ENCODE measurements around the gene IGDCC3. TPM values are rescaled to one million over a fixed set of nuclear protein-coding genes. Genes with fewer than 3 reads are reported as not detected.

IGDCC3 gene
- total RNA-seq, 3 donors from 2014 or later (not counting 1 experiment from before 2014, with no cell fraction given) = not detected

- intact Hi-C loops (cut with micrococcal nuclease) = no loop called here
- Histone ChIP-seq H3K36me3 (ENCODE audit: control insufficient read depth, insufficient read depth, low read length) (no peaks in the 10 kb centered on the region), H3K27ac (ENCODE audit: low read length) (no peak overlapping the region), H3K27me3 (ENCODE audit: control insufficient read depth, insufficient read depth, low read length) (no peaks in the 10 kb centered on the region), H3K4me3 (ENCODE audit: low read length) (no peak overlapping the region), H3K4me1 (ENCODE audit: control insufficient read depth, insufficient read depth, low read length) (peaks cover 48% of the 10 kb centered on the region), H3K9me3 (ENCODE audit: control insufficient read depth, insufficient read depth, low read length) (no peaks in the 10 kb centered on the region)
- Mint-ChIP-seq H3K27me3 (ENCODE audit: low read depth in 2 of 2) (no peaks in the 10 kb centered on the region), H3K4me3 (no peak overlapping the region), H3K4me1 (peaks cover 29 to 30% of the 10 kb centered on the region in 2 donors), H3K27ac (no peak overlapping the region), H3K36me3 (no peaks in the 10 kb centered on the region), H3K9me3 (no peaks in the 10 kb centered on the region)
- ATAC-seq = no peak
- WGBS (ENCODE audit: insufficient coverage) = 93% methylated on average over 36 of the region's 36 CpGs
- DNase-seq = no peak
- TF ChIP-seq, protein P1, sequence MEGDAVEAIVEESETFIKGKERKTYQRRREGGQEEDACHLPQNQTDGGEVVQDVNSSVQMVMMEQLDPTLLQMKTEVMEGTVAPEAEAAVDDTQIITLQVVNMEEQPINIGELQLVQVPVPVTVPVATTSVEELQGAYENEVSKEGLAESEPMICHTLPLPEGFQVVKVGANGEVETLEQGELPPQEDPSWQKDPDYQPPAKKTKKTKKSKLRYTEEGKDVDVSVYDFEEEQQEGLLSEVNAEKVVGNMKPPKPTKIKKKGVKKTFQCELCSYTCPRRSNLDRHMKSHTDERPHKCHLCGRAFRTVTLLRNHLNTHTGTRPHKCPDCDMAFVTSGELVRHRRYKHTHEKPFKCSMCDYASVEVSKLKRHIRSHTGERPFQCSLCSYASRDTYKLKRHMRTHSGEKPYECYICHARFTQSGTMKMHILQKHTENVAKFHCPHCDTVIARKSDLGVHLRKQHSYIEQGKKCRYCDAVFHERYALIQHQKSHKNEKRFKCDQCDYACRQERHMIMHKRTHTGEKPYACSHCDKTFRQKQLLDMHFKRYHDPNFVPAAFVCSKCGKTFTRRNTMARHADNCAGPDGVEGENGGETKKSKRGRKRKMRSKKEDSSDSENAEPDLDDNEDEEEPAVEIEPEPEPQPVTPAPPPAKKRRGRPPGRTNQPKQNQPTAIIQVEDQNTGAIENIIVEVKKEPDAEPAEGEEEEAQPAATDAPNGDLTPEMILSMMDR (IDR thresholded peaks at IDR 0.05) = no peak
Observed at GRCh38 chr15:65300924-65301441, 76.8 kb downstream of the IGDCC3 start.

- Histone ChIP-seq H3K36me3 (ENCODE audit: control insufficient read depth, insufficient read depth, low read length) (no peaks in the 10 kb centered on the region), H3K4me1 (ENCODE audit: control insufficient read depth, insufficient read depth, low read length) (peaks cover 43% of the 10 kb centered on the region), H3K27ac (ENCODE audit: low read length) (no peak overlapping the region), H3K27me3 (ENCODE audit: control insufficient read depth, insufficient read depth, low read length) (no peaks in the 10 kb centered on the region), H3K9me3 (ENCODE audit: control insufficient read depth, insufficient read depth, low read length) (no peaks in the 10 kb centered on the region), H3K4me3 (ENCODE audit: low read length) (no peak overlapping the region)
- Mint-ChIP-seq H3K4me1 (peaks cover 19% of the 10 kb centered on the region in 2 donors), H3K4me3 (no peak overlapping the region), H3K9me3 (no peaks in the 10 kb centered on the region), H3K36me3 (no peaks in the 10 kb centered on the region), H3K27ac (peak overlapping the region in 1 of 2 donors; percentile 81), H3K27me3 (ENCODE audit: low read depth in 2 of 2) (no peaks in the 10 kb centered on the region)
- WGBS (ENCODE audit: insufficient coverage) = 93% methylated on average over 7 of the region's 11 CpGs
- intact Hi-C loops (cut with micrococcal nuclease) = no loop called here
- peak in 1 of 2 donors; percentile 18 for DNase-seq
- no peak for ATAC-seq
- TF ChIP-seq, protein P1 (IDR thresholded peaks at IDR 0.05) = no peak
Observed at GRCh38 chr15:65298731-65299130, 79.1 kb downstream of the IGDCC3 start.

- intact Hi-C loops (cut with micrococcal nuclease) = no loop called here
- Histone ChIP-seq H3K9me3 (ENCODE audit: control insufficient read depth, insufficient read depth, low read length) (no peaks in the 10 kb centered on the region), H3K27ac (ENCODE audit: low read length) (no peak overlapping the region), H3K36me3 (ENCODE audit: control insufficient read depth, insufficient read depth, low read length) (no peaks in the 10 kb centered on the region), H3K4me1 (ENCODE audit: control insufficient read depth, insufficient read depth, low read length) (peaks cover 23% of the 10 kb centered on the region), H3K4me3 (ENCODE audit: low read length) (no peak overlapping the region), H3K27me3 (ENCODE audit: control insufficient read depth, insufficient read depth, low read length) (no peaks in the 10 kb centered on the region)
- H3K4me1 Mint-ChIP-seq = peaks cover 11 to 23% of the 10 kb centered on the region in 2 donors
- no peak overlapping the region for H3K4me3 Mint-ChIP-seq
- no peak for ATAC-seq
- no peaks in the 10 kb centered on the region for H3K36me3 Mint-ChIP-seq
- TF ChIP-seq, protein P1 (IDR thresholded peaks at IDR 0.05) = no peak
- WGBS (ENCODE audit: insufficient coverage) = 91% methylated on average over 1 of the region's 1 CpG
- no peaks in the 10 kb centered on the region for H3K27me3 Mint-ChIP-seq (ENCODE audit: low read depth in 2 of 2)
- DNase-seq = no peak
- H3K9me3 Mint-ChIP-seq = no peaks in the 10 kb centered on the region
- H3K27ac Mint-ChIP-seq = peak overlapping the region in 1 of 2 donors; percentile 49
Observed at GRCh38 chr15:65292938-65293518, 84.8 kb downstream of the IGDCC3 start.

DNA sequence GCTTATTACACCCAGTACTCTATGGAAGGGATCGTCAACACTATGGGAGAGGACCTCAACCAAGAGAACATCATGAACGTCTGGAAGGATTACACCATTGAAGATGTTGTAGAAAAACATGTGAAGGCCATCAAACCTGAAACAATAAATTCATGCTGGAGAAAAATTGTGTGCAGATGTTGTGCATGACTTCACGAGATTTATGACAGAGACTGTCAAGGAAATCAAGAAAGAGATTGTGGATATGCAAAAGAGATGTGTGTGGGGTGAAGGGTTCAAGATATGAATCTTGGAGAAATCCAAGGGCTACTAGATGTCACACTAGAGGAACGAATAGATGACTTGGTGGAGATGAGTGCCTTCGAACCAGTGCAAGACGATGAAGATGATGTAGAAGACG is 87.6 kb downstream of the IGDCC3 start:
- no peak overlapping the region for H3K27ac Mint-ChIP-seq

More for the DNA sequence above, 87.6 kb downstream of the IGDCC3 start:
- Mint-ChIP-seq H3K4me3 (no peak overlapping the region), H3K36me3 (no peaks in the 10 kb centered on the region), H3K27me3 (ENCODE audit: low read depth in 2 of 2) (no peaks in the 10 kb centered on the region), H3K9me3 (no peaks in the 10 kb centered on the region), H3K4me1 (peaks cover 19 to 27% of the 10 kb centered on the region in 2 donors)
- DNase-seq = no peak
- peaks cover 16% of the 10 kb centered on the region for H3K4me1 ChIP-seq (ENCODE audit: control insufficient read depth, insufficient read depth, low read length)
- TF ChIP-seq, protein P1 (IDR thresholded peaks at IDR 0.05) = no peak
- WGBS (ENCODE audit: insufficient coverage) = 92% methylated on average over 7 of the region's 7 CpGs
- intact Hi-C loops (cut with micrococcal nuclease) = no loop called here
- no peaks in the 10 kb centered on the region for H3K27me3 ChIP-seq (ENCODE audit: control insufficient read depth, insufficient read depth, low read length)
- H3K9me3 ChIP-seq (ENCODE audit: control insufficient read depth, insufficient read depth, low read length) = no peaks in the 10 kb centered on the region
- no peak overlapping the region for H3K4me3 ChIP-seq (ENCODE audit: low read length)
- H3K36me3 ChIP-seq (ENCODE audit: control insufficient read depth, insufficient read depth, low read length) = no peaks in the 10 kb centered on the region
- no peak for ATAC-seq
- H3K27ac ChIP-seq (ENCODE audit: low read length) = no peak overlapping the region

Data from natural killer cell (primary cell).